AG09309 (cell line): ENCODE measurements around the gene DIRAS2.

ENCODE experiments used
- DNase-seq: peaks from one replicate; pipeline ENCODE4 v3.0.0-alpha.2; 2010; ENCODE audit warnings: low read depth
- H3K4me3 ChIP-seq: 2 replicates; pipeline ENCODE4 v1.5.1; 2011; ENCODE audit warnings: mild to moderate bottlenecking, low read depth, low read length, moderate library complexity; ENCODE audit not compliant: control insufficient read depth
- CTCF ChIP-seq: IDR thresholded peaks from 2 replicates; pipeline ENCODE4 v1.5.1; 2011; ENCODE audit warnings: mild to moderate bottlenecking, low read depth, low read length, inconsistent platforms; ENCODE audit not compliant: insufficient read depth, control insufficient read depth; ENCODE audit errors: missing control alignments

Gene DIRAS2

GRCh38 chr9:90598191-90598590 is 44.4 kb downstream of the DIRAS2 start:
- no peak for DNase-seq
- no peak for TF ChIP-seq CTCF
- H3K4me3 ChIP-seq: no peak overlapping the region

- TF ChIP-seq CTCF: no peak
- H3K4me3 ChIP-seq: no peak overlapping the region
- DNase-seq: no peak
These were observed 49.0 kb downstream of the DIRAS2 start for GRCh38 chr9:90593646-90594045.

- DNase-seq: no peak
- no peak for TF ChIP-seq CTCF
- H3K4me3 ChIP-seq: no peak overlapping the region
These were observed 62.0 kb downstream of the DIRAS2 start for GRCh38 chr9:90580576-90580975.

- no peak for TF ChIP-seq CTCF
These were observed 63.4 kb downstream of the DIRAS2 start for GRCh38 chr9:90579181-90579580.

GRCh38 chr9:90578126-90578815 is 64.4 kb downstream of the DIRAS2 start:
- TF ChIP-seq CTCF: no peak
- no peak overlapping the region for H3K4me3 ChIP-seq
- DNase-seq: no peak

More at GRCh38 chr9:90579181-90579580, 63.4 kb downstream of the DIRAS2 start:
- H3K4me3 ChIP-seq: no peak overlapping the region
- DNase-seq: no peak

- TF ChIP-seq CTCF: no peak
- H3K4me3 ChIP-seq: no peak overlapping the region
- DNase-seq: no peak
These were observed 73.1 kb downstream of the DIRAS2 start for GRCh38 chr9:90569511-90569910.
